ENCODE data around the gene RIPOR2. TPM values are rescaled to one million over a fixed set of nuclear protein-coding genes. Genes with fewer than 3 reads are reported as not detected.
A peak's percentile ranks its signal among the peaks of the same experiment; 100 is the strongest.

RIPOR2 gene
- total and polyA plus RNA-seq, 2 experiments from 2014 or later: 3.2 to 3.3 TPM

- in situ Hi-C loops (cut with MboI): no loop called here
- Histone ChIP-seq H2AFZ (no peak overlapping the region), H3K27ac (no peak overlapping the region), H3F3A (ENCODE audit: insufficient read depth) (no peaks in the 10 kb centered on the region), H3K4me2 (ENCODE audit: unreplicated experiment) (no peak overlapping the region), H3K9me3 (ENCODE audit: low read depth) (no peaks in the 10 kb centered on the region), H3K36me3 (ENCODE audit: low read depth) (no peaks in the 10 kb centered on the region), H3K4me1 (ENCODE audit: insufficient read depth) (no peaks in the 10 kb centered on the region), H3K9ac (no peak overlapping the region), H4K20me1 (ENCODE audit: insufficient read depth) (no peaks in the 10 kb centered on the region), H3K4me3 (no peak overlapping the region), H3K9me2 (ENCODE audit: insufficient read depth) (no peaks in the 10 kb centered on the region), H3K27me3 (replicated peaks; ENCODE audit: insufficient read depth) (no peaks in the 10 kb centered on the region), H3K79me2 (ENCODE audit: insufficient read depth) (no peaks in the 10 kb centered on the region)
- DNase-seq: no peak
- TF ChIP-seq EZH2 (IDR thresholded peaks at IDR 0.05; ENCODE audit: insufficient read depth, poor library complexity, severe bottlenecking) (no peak), EZH2phosphoT487 (IDR thresholded peaks at IDR 0.05; ENCODE audit: insufficient read depth, low read depth) (no peak)
- 82 to 83% methylated on average over 6 of the region's 6 CpGs for WGBS, 2 experiments (ENCODE audit: low coverage in 1 of 2, low lambda C conversion rate in 2 of 2, missing lambda C conversion rate in 2 of 2)
Measured at GRCh38 chr6:24797596-24798216, 138.1 kb downstream of the RIPOR2 start.

DNA sequence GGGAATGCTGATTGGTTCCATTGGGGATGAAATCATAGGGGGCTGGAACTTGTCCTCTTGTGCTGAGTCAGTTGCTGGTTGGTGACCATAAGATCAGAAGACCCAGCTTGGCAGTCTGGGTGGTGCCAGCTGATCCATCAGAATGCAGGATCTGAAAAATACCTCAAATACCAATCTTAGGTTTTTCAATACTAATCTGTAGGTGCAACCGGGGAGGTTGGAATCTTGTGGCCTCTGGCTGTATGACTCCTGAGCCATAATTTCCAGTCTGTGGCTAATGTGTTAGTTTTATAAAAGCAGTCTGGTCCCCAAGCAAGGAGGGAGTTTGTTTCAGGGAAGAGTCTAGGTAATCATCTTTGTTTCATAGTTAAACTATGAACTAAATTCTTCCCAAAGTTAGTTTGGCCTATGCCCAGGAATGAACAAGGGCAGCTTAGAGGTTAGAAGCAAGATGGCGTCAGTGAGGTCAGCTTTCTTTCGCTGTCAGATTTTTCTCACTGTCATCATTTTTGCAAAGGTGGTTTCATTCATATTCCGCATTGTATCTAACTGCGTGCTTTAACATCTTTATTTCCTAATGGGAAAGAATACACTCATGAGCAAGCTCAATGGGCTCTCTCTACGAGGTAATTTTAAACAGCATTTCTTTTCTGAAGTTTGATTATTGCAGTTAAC lies 139.0 kb downstream of the RIPOR2 start:
- DNase-seq: no peak
- no peak overlapping the region for H2AFZ ChIP-seq
- H3K9ac ChIP-seq: no peak overlapping the region
- no peaks in the 10 kb centered on the region for H3F3A ChIP-seq (ENCODE audit: insufficient read depth)
- in situ Hi-C loops (cut with MboI): no loop called here
- H3K9me2 ChIP-seq (ENCODE audit: insufficient read depth): no peaks in the 10 kb centered on the region
- no peak overlapping the region for H3K27ac ChIP-seq
- no peak overlapping the region for H3K4me2 ChIP-seq (ENCODE audit: unreplicated experiment)
- 90 to 91% methylated on average over 6 of the region's 6 CpGs for WGBS, 2 experiments (ENCODE audit: low coverage in 1 of 2, low lambda C conversion rate in 2 of 2, missing lambda C conversion rate in 2 of 2)
- no peaks in the 10 kb centered on the region for H3K36me3 ChIP-seq (ENCODE audit: low read depth)
- no peaks in the 10 kb centered on the region for H4K20me1 ChIP-seq (ENCODE audit: insufficient read depth)
- no peaks in the 10 kb centered on the region for H3K4me1 ChIP-seq (ENCODE audit: insufficient read depth)
- no peak overlapping the region for H3K4me3 ChIP-seq
- no peaks in the 10 kb centered on the region for H3K9me3 ChIP-seq (ENCODE audit: low read depth)
- no peaks in the 10 kb centered on the region for H3K79me2 ChIP-seq (ENCODE audit: insufficient read depth)
- TF ChIP-seq EZH2phosphoT487 (IDR thresholded peaks at IDR 0.05; ENCODE audit: insufficient read depth, low read depth): no peak
- TF ChIP-seq EZH2 (IDR thresholded peaks at IDR 0.05; ENCODE audit: insufficient read depth, poor library complexity, severe bottlenecking): no peak
- no peaks in the 10 kb centered on the region for H3K27me3 ChIP-seq (replicated peaks; ENCODE audit: insufficient read depth)

- no peak overlapping the region for H3K4me2 ChIP-seq (ENCODE audit: unreplicated experiment)
- DNase-seq: no peak
- no peak for TF ChIP-seq EZH2phosphoT487 (IDR thresholded peaks at IDR 0.05; ENCODE audit: insufficient read depth, low read depth)
- TF ChIP-seq EZH2 (IDR thresholded peaks at IDR 0.05; ENCODE audit: insufficient read depth, poor library complexity, severe bottlenecking): no peak
- H3K9me3 ChIP-seq (ENCODE audit: low read depth): no peaks in the 10 kb centered on the region
- WGBS, 2 experiments (ENCODE audit: low coverage in 1 of 2, low lambda C conversion rate in 2 of 2, missing lambda C conversion rate in 2 of 2): 71 to 75% methylated on average over 2 of the region's 2 CpGs
- no peaks in the 10 kb centered on the region for H3F3A ChIP-seq (ENCODE audit: insufficient read depth)
- no peak overlapping the region for H3K4me3 ChIP-seq
- H3K36me3 ChIP-seq (ENCODE audit: low read depth): no peaks in the 10 kb centered on the region
- no peak overlapping the region for H2AFZ ChIP-seq
- H3K9me2 ChIP-seq (ENCODE audit: insufficient read depth): no peaks in the 10 kb centered on the region
- in situ Hi-C loops (cut with MboI): no loop called here
- no peaks in the 10 kb centered on the region for H3K27me3 ChIP-seq (replicated peaks; ENCODE audit: insufficient read depth)
- H3K27ac ChIP-seq: no peak overlapping the region
- no peaks in the 10 kb centered on the region for H4K20me1 ChIP-seq (ENCODE audit: insufficient read depth)
- no peaks in the 10 kb centered on the region for H3K4me1 ChIP-seq (ENCODE audit: insufficient read depth)
- no peaks in the 10 kb centered on the region for H3K79me2 ChIP-seq (ENCODE audit: insufficient read depth)
- no peak overlapping the region for H3K9ac ChIP-seq
Measured at GRCh38 chr6:24795106-24795505, 140.7 kb downstream of the RIPOR2 start.

GRCh38 chr6:24788031-24788665 lies 147.6 kb downstream of the RIPOR2 start:
- Histone ChIP-seq H3K36me3 (ENCODE audit: low read depth) (0 out of 2 replicates have a peak, but pooled peaks cover 4% of the 10 kb centered on the region), H3K9me3 (ENCODE audit: low read depth) (no peaks in the 10 kb centered on the region), H3K4me1 (ENCODE audit: insufficient read depth) (no peaks in the 10 kb centered on the region), H2AFZ (no peak overlapping the region), H3K27me3 (replicated peaks; ENCODE audit: insufficient read depth) (no peaks in the 10 kb centered on the region), H3K9me2 (ENCODE audit: insufficient read depth) (no peaks in the 10 kb centered on the region), H3K79me2 (ENCODE audit: insufficient read depth) (no peaks in the 10 kb centered on the region), H3K4me2 (ENCODE audit: unreplicated experiment) (no peak overlapping the region), H3K4me3 (no peak overlapping the region), H3K9ac (no peak overlapping the region), H3F3A (ENCODE audit: insufficient read depth) (peaks cover 8% of the 10 kb centered on the region; the same call in 1 of the 2 replicates), H3K27ac (no peak overlapping the region), H4K20me1 (ENCODE audit: insufficient read depth) (no peaks in the 10 kb centered on the region)
- TF ChIP-seq EZH2phosphoT487 (IDR thresholded peaks at IDR 0.05; ENCODE audit: insufficient read depth, low read depth) (no peak), EZH2 (IDR thresholded peaks at IDR 0.05; ENCODE audit: insufficient read depth, poor library complexity, severe bottlenecking) (no peak)
- 91 to 97% methylated on average over 4 of the region's 4 CpGs for WGBS, 2 experiments (ENCODE audit: low coverage in 1 of 2, low lambda C conversion rate in 2 of 2, missing lambda C conversion rate in 2 of 2)
- in situ Hi-C loops (cut with MboI): no loop called here
- DNase-seq: peak; percentile 34

Measured in GM23248 (cell line).